K562 (cell line): ENCODE results near the gene PRELID1. TPM values are rescaled to one million over a fixed set of nuclear protein-coding genes. Genes with fewer than 3 reads are reported as not detected.

Experiments
- ATAC-seq: fragments of 200-7000 bp; cut with Tn5 transposase; 3 replicates; pipeline ENCODE4 v1.9.1; 2020; ENCODE audit warnings: moderate library complexity
- BruUV-seq: library from RNA; stranded (reverse); fragments of 400-500 nt; replicated peaks from 2 replicates; lab custom pipeline; 2021; lab: Mats Ljungman, UMichigan
- CTCF ChIA-PET: fragments of 300-600 bp; formaldehyde crosslinking; extraction: SDS; loops from one replicate; lab custom pipeline; 2021; ENCODE audit warnings: low intra/inter-chr PET ratio; lab: Yijun Ruan, JAX
- POLR2A ChIA-PET: fragments of 300-600, 350-650 bp; sonication (Branson Sonifier 250); formaldehyde crosslinking; extraction: SDS; loops from one replicate; lab custom pipeline; 2021; ENCODE audit warnings: antibody characterized with exemption, inconsistent platforms; lab: Yijun Ruan, JAX
- DNase-seq, 4 experiments: peaks; one replicate each; pipeline versions ENCODE4 v3.0.0 to v3.0.0-alpha.2; 2011 to 2018; ENCODE audit warnings: low spot score in 3 of 4, mixed read lengths in 3 of 4; ENCODE audit errors: extremely low read depth in 1 of 4
- FAIRE-seq: peaks from 2 replicates; lab custom pipeline; 2011; peaks lifted over from hg19 to GRCh38; lab: Jason Lieb, UNC
- H2AFZ ChIP-seq: 2 replicates; pipeline ENCODE4 v1.6.0; 2011; ENCODE audit warnings: low read depth, low read length, control low read depth, inconsistent platforms
- H3K27ac ChIP-seq: fragments of 200-600 bp; 3 replicates; pipeline ENCODE4 v1.8.0; 2011; ENCODE audit warnings: low read depth, mild to moderate bottlenecking, control low read depth, inconsistent platforms, low read length, moderate library complexity, mixed read lengths; ENCODE audit errors: extremely low read depth
- H3K27me3 ChIP-seq, 2 experiments: fragments of 300-600 bp in 1 of 2; 2 replicates in 1 of 2; 3 replicates in 1 of 2; pipeline versions ENCODE4 v1.6.0 to v1.8.0; 2011; ENCODE audit warnings: inconsistent platforms in 2 of 2, low read length in 2 of 2, mild to moderate bottlenecking in 1 of 2, mixed read lengths in 1 of 2, moderate library complexity in 1 of 2; ENCODE audit not compliant: control insufficient read depth in 2 of 2, insufficient read depth in 2 of 2
- H3K36me3 ChIP-seq: fragments of 300-600 bp; 3 replicates; pipeline ENCODE4 v1.8.0; 2011; ENCODE audit warnings: mild to moderate bottlenecking, low read length, inconsistent platforms; ENCODE audit not compliant: control insufficient read depth, insufficient read depth
- H3K4me1 ChIP-seq, 2 experiments: fragments of 200-600 bp in 1 of 2; replicated peaks in 1 of 2; 2 replicates in 1 of 2; 3 replicates in 1 of 2; pipeline versions ENCODE4 v1.5.1 to v1.8.0; 2011; ENCODE audit warnings: inconsistent platforms in 2 of 2, low read length in 2 of 2, mild to moderate bottlenecking in 1 of 2, mixed read lengths in 1 of 2, moderate library complexity in 1 of 2; ENCODE audit not compliant: control insufficient read depth in 2 of 2, insufficient read depth in 2 of 2
- H3K4me2 ChIP-seq: 2 replicates; pipeline ENCODE4 v1.6.1; 2011; ENCODE audit warnings: low read length, control low read depth, inconsistent platforms, mixed read lengths; ENCODE audit not compliant: insufficient read depth
- H3K4me3 ChIP-seq: fragments of 200-600 bp; sonication (generic), shearing (Covaris generic); 2 replicates; pipeline ENCODE4 v1.5.1; 2016; ENCODE audit warnings: control low read depth, inconsistent platforms
- H3K79me2 ChIP-seq: fragments of 200-600 bp; 3 replicates; pipeline ENCODE4 v1.8.0; 2011; ENCODE audit warnings: low read length, inconsistent platforms; ENCODE audit not compliant: control insufficient read depth, insufficient read depth
- H3K9ac ChIP-seq, 2 experiments: 2 replicates each; pipeline versions ENCODE4 v1.6.0 to v1.6.1; 2011; ENCODE audit warnings: low read depth in 2 of 2, low read length in 2 of 2, control low read depth in 1 of 2, inconsistent platforms in 1 of 2, mild to moderate bottlenecking in 1 of 2, mixed read lengths in 1 of 2; ENCODE audit not compliant: insufficient read depth in 1 of 2
- H3K9me1 ChIP-seq: one replicate; pipeline ENCODE4 v1.6.0; 2011; ENCODE audit warnings: inconsistent platforms, mild to moderate bottlenecking, low read length, moderate library complexity; ENCODE audit not compliant: control insufficient read depth, insufficient read depth
- H3K9me3 ChIP-seq: replicated peaks from 2 replicates; pipeline ENCODE4 v1.5.1; 2011; ENCODE audit warnings: low read depth, low read length, inconsistent platforms; ENCODE audit not compliant: control insufficient read depth, insufficient read depth
- H4K20me1 ChIP-seq: replicated peaks from 2 replicates; pipeline ENCODE4 v1.6.1; 2011; ENCODE audit warnings: low read length, inconsistent platforms, mixed read lengths; ENCODE audit not compliant: control insufficient read depth, insufficient read depth
- BMI1 ChIP-seq: fragments of 150-350 bp; IDR thresholded peaks from 2 replicates; pipeline ENCODE4 v1.6.1; 2014; ENCODE audit warnings: low read length
- ERF ChIP-seq: fragments of 450-650 bp; formaldehyde crosslinking; IDR thresholded peaks from 2 replicates; pipeline ENCODE4 v1.4.0; 2020; ENCODE audit warnings: mild to moderate bottlenecking, mixed read lengths
- ETV5 ChIP-seq: sonication (generic); formaldehyde crosslinking; IDR thresholded peaks from 2 replicates; pipeline ENCODE4 v1.4.0; 2020; ENCODE audit warnings: low read depth, mild to moderate bottlenecking, missing genetic modification reagents
- HDAC6 ChIP-seq: IDR thresholded peaks from 2 replicates; pipeline ENCODE4 v1.6.1; 2012; ENCODE audit warnings: low read depth, mild to moderate bottlenecking, control low read depth, inconsistent platforms, low read length, moderate library complexity
- NFRKB ChIP-seq: fragments of 450-650 bp; IDR thresholded peaks from 2 replicates; pipeline ENCODE4 v1.6.1; 2016; ENCODE audit warnings: low read depth
- NR3C1 ChIP-seq: sonication (generic); formaldehyde crosslinking; IDR thresholded peaks from 2 replicates; pipeline ENCODE4 v1.8.1; 2022; ENCODE audit warnings: missing genetic modification reagents
- PCBP1 ChIP-seq: fragments of 200-400 bp; formaldehyde crosslinking; IDR thresholded peaks from 2 replicates; pipeline ENCODE4 v1.6.1; 2018; ENCODE audit warnings: mild to moderate bottlenecking, low read depth, low read length; ENCODE audit not compliant: poor library complexity, severe bottlenecking
- RAD51 ChIP-seq: fragments of 450-650 bp; IDR thresholded peaks from 2 replicates; pipeline ENCODE4 v1.7.1; 2016; ENCODE audit warnings: low read depth, mild to moderate bottlenecking, borderline replicate concordance
- SIN3A ChIP-seq, 2 experiments: fragments of 150-350 bp in 1 of 2; IDR thresholded peaks; 2 replicates each; pipeline ENCODE4 v1.6.1; 2011 to 2016; ENCODE audit warnings: borderline replicate concordance in 2 of 2, low read depth in 2 of 2, low read length in 2 of 2, mild to moderate bottlenecking in 2 of 2, moderate library complexity in 2 of 2; ENCODE audit not compliant: control insufficient read depth in 1 of 2
- SMARCB1 ChIP-seq: IDR thresholded peaks from 2 replicates; pipeline ENCODE4 v1.6.1; 2011; ENCODE audit warnings: improper control_type of control experiment, low read depth; ENCODE audit not compliant: insufficient read length
- SP1 ChIP-seq: sonication (generic); formaldehyde crosslinking; IDR thresholded peaks from 2 replicates; pipeline ENCODE4 v1.8.1; 2022; ENCODE audit warnings: mild to moderate bottlenecking, missing genetic modification reagents
- TFAM ChIP-seq: fragments of 250-450 bp; sonication (Bioruptor Pico); conservative IDR thresholded peaks from 2 replicates; pipeline ENCODE4 v1.5.0; 2021; ENCODE audit warnings: mild to moderate bottlenecking, moderate library complexity
- WHSC1 ChIP-seq: IDR thresholded peaks from one replicate; pipeline ENCODE4 v1.6.1; 2012; ENCODE audit warnings: low read length, control low read depth, inconsistent platforms
- XRCC3 ChIP-seq: fragments of 450-650 bp; IDR thresholded peaks from 2 replicates; pipeline ENCODE4 v1.6.1; 2017; ENCODE audit warnings: mild to moderate bottlenecking, moderate library complexity
- XRCC5 ChIP-seq: fragments of 200-400 bp; formaldehyde crosslinking; IDR thresholded peaks from 2 replicates; pipeline ENCODE4 v1.6.1; 2017; ENCODE audit warnings: low read depth, mild to moderate bottlenecking, low read length
- ZC3H8 ChIP-seq: fragments of 450-650 bp; IDR thresholded peaks from 2 replicates; pipeline ENCODE4 v1.6.1; 2017
- ZNF134 ChIP-seq: fragments of 250-450 bp; sonication (Bioruptor Pico); conservative IDR thresholded peaks from 2 replicates; pipeline ENCODE4 v1.4.0; 2020
- ZNF354B ChIP-seq: fragments of 250-450 bp; sonication (Bioruptor Pico); IDR thresholded peaks from 2 replicates; pipeline ENCODE4 v1.4.0; 2020
- ZSCAN32 ChIP-seq: fragments of 450-650 bp; formaldehyde crosslinking; IDR thresholded peaks from 2 replicates; pipeline ENCODE4 v1.4.0; 2020; ENCODE audit warnings: mild to moderate bottlenecking, moderate library complexity
- WGBS: fragments of 100-300 bp; shearing (Covaris generic); methylation state at CpG from one replicate; pipeline ENCODE4 v1.1.6; 2016; ENCODE audit warnings: low coverage, mixed read lengths; ENCODE audit not compliant: insufficient coverage; ENCODE audit errors: missing lambda C conversion rate; 5-methylcytosine and 5-hydroxymethylcytosine counted together
- in situ Hi-C: fragments of 300-500 bp; cut with MboI; formaldehyde crosslinking; loops from 4 replicates; pipeline ENCODE4 v1.15.0; 2018; ENCODE audit warnings: inconsistent platforms, mixed read lengths
- intact Hi-C: fragments of 100-400 bp; cut with micrococcal nuclease; formaldehyde crosslinking; loops from 2 replicates; pipeline ENCODE4 v1.14.2; 2022
- polyA plus RNA-seq, 8 experiments: library from polyadenylated mRNA; depleted of rRNA in 4 of 8; stranded (reverse) in 5 of 8; unstranded in 3 of 8; fragments of >200 nt; fragmentation: Nextera tagmentation in 2 of 8; fragmentation: Illumina TruSeq in 1 of 8; extraction: Ambion mirVana in 2 of 8; extraction: Trizol in 1 of 8; gene quantifications; 2 replicates each; pipeline versions ENCODE4 v1.2.1 to v1.2.3, GENCODE V29; 2011 to 2014; ENCODE audit warnings: inconsistent platforms in 1 of 8, missing spikeins in 1 of 8
- total RNA-seq, 7 experiments: library from RNA; depleted of rRNA in 6 of 7; stranded (reverse); fragments of >200 nt in 6 of 7; fragmentation: Illumina TruSeq in 2 of 7; extraction: Trizol in 2 of 7; gene quantifications; 2 replicates each; pipeline versions ENCODE4 v1.2.1 to v1.2.3, GENCODE V29; 2011 to 2021; ENCODE audit warnings: low replicate concordance in 1 of 7
- TF ChIP-seq, protein P1 (sequence below): fragments of 200-400 bp; formaldehyde crosslinking; IDR thresholded peaks from 2 replicates; pipeline ENCODE4 v1.6.1; 2017; ENCODE audit warnings: mild to moderate bottlenecking, low read depth, low read length, moderate library complexity
- TF ChIP-seq, protein P2 (sequence below): sonication (generic); formaldehyde crosslinking; IDR thresholded peaks from 2 replicates; pipeline ENCODE4 v1.8.1; 2022; ENCODE audit warnings: missing genetic modification reagents

Gene PRELID1
- total and polyA plus RNA-seq, 9 of the 15 experiments (the other 6 are each of a cell fraction or from before 2014, with no cell fraction given), result 40.1 to 484 (median 340) TPM

DNA sequence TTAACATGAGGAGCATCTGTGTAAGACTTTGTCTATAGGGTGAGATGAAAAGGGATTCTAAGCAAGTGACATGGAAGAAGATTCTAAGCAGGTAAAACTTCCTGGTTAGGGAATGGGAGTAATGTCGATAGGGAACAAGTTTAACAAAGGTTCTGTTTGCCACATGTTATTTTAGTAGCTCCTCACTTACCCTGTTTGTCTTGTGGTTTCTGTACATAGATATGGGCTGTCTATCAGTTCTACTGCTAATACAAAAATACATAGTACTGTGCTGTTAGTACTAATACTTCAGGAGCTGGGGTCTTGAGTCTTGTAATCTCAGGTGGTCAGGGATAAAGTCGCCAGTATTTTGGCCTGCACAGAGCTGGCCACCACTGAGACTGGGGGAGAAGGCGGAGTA, 32.9 kb upstream of the PRELID1 start (continued):
- TF ChIP-seq, protein P1, sequence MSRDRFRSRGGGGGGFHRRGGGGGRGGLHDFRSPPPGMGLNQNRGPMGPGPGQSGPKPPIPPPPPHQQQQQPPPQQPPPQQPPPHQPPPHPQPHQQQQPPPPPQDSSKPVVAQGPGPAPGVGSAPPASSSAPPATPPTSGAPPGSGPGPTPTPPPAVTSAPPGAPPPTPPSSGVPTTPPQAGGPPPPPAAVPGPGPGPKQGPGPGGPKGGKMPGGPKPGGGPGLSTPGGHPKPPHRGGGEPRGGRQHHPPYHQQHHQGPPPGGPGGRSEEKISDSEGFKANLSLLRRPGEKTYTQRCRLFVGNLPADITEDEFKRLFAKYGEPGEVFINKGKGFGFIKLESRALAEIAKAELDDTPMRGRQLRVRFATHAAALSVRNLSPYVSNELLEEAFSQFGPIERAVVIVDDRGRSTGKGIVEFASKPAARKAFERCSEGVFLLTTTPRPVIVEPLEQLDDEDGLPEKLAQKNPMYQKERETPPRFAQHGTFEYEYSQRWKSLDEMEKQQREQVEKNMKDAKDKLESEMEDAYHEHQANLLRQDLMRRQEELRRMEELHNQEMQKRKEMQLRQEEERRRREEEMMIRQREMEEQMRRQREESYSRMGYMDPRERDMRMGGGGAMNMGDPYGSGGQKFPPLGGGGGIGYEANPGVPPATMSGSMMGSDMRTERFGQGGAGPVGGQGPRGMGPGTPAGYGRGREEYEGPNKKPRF, result no peak
- no peak for TF ChIP-seq ZC3H8
- no peak for TF ChIP-seq ZNF134
- TF ChIP-seq TFAM, result no peak

DNA sequence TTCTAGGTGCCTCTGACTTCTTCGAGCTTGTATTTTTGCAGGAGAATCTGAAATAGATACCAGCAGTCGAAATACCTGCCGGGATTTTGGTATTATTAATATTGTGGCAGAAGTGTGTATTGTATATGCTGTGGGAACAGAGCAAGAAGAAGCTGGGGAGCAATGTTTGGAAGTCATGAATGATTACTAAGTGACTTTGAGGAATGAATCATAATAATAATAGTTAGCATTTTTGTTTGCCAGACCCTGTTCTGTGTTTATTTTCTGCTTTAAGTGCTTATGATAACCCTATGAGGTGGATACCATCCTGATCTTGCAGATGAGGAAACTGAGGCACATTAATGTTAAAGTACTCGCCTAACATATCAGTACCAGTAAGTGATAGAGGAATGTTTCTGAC, 32.5 kb upstream of the PRELID1 start:
- no peak overlapping the region for H3K4me3 ChIP-seq
- H4K20me1 ChIP-seq, result no peaks in the 10 kb centered on the region
- no peak for ATAC-seq
- DNase-seq, result no peak
- FAIRE-seq, result no peak
- intact Hi-C loops, result no loop called here
- no peaks in the 10 kb centered on the region for H3K9me1 ChIP-seq
- POLR2A ChIA-PET, result interaction anchor here (0.7 to 1.1 kb wide), 2 partner anchors 9 to 23 kb away, joined by 3 read pairs; no protein-coding TSS in a partner anchor
- no peaks in the 10 kb centered on the region for H3K4me1 ChIP-seq
- in situ Hi-C loops, result no loop called here
- no peaks in the 10 kb centered on the region for H3K9me3 ChIP-seq
- no TSS peak for BruUV-seq
- no peak overlapping the region for H3K9ac ChIP-seq
- H3K36me3 ChIP-seq, result peaks cover 79% of the 10 kb centered on the region
- no peak overlapping the region for H3K4me2 ChIP-seq
- H2AFZ ChIP-seq, result no peak overlapping the region
- H3K27me3 ChIP-seq, result no peaks in the 10 kb centered on the region
- CTCF ChIA-PET, result no interaction called here
- WGBS, result 97% methylated on average over 4 of the region's 4 CpGs
- no peaks in the 10 kb centered on the region for H3K79me2 ChIP-seq
- no peak overlapping the region for H3K27ac ChIP-seq
- TF ChIP-seq ZNF354B (CRISPR knock-in tag) (no peak), SP1 (CRISPR knock-in tag) (no peak), BMI1 (no peak), XRCC5 (no peak), ERF (CRISPR knock-in tag) (no peak), ETV5 (CRISPR knock-in tag) (no peak), RAD51 (no peak), SIN3A (IDR thresholded peaks at IDR 0.05; ENCODE audit: borderline replicate concordance in 2 of 2, control insufficient read depth in 1 of 2, low read depth in 2 of 2, low read length in 2 of 2) (no peak), WHSC1 (no peak), PCBP1 (no peak), SMARCB1 (no peak), XRCC3 (no peak), NR3C1 (CRISPR knock-in tag) (no peak), ZSCAN32 (CRISPR knock-in tag) (no peak), HDAC6 (no peak), NFRKB (no peak)
- TF ChIP-seq, protein P2, sequence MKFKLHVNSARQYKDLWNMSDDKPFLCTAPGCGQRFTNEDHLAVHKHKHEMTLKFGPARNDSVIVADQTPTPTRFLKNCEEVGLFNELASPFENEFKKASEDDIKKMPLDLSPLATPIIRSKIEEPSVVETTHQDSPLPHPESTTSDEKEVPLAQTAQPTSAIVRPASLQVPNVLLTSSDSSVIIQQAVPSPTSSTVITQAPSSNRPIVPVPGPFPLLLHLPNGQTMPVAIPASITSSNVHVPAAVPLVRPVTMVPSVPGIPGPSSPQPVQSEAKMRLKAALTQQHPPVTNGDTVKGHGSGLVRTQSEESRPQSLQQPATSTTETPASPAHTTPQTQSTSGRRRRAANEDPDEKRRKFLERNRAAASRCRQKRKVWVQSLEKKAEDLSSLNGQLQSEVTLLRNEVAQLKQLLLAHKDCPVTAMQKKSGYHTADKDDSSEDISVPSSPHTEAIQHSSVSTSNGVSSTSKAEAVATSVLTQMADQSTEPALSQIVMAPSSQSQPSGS (CRISPR knock-in tag), result no peak
